Measurements from ENCODE around the gene PEX3. TPM values are rescaled to one million over a fixed set of nuclear protein-coding genes. Genes with fewer than 3 reads are reported as not detected.

Gene PEX3
- total RNA-seq, 5 donors from 2014 or later (not counting 1 experiment from before 2014, with no cell fraction given) = 12.2 to 19.9 (median 16.9) TPM

DNA sequence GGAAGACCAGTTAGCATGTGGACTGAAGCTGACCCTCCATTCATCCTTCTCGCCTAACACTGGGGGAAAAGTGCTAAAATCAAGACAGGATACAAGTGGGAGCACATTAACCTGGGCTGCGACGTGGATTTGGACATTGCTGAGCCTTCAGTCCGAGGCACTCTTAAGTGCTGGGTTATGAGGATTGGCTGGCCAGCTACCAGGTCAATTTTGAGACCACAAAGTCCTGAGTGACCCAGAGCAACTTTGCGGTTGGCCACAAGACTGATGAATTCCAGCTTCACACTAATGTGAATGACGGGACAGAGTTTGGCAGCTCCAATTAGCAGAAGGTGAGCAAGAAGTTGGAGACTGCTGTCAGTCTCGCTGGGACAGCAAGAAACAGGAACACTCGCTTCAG is 40.2 kb downstream of the PEX3 start:
- POLR2A ChIA-PET = no interaction called here
- H3K27me3 Mint-ChIP-seq = no peaks in the 10 kb centered on the region

GRCh38 chr6:143496974-143497373 is 46.4 kb downstream of the PEX3 start:
- DNase-seq (no peak), ATAC-seq (replicated peaks in 1 of 4) (no peak)
- H3K4me1 ChIP-seq (ENCODE audit: control insufficient read depth in 1 of 2, extremely low read depth in 1 of 2, insufficient read depth in 2 of 2, low read length in 2 of 2) = peaks cover 7 to 13% of the 10 kb centered on the region in 2 experiments
- H3K4me3 ChIP-seq (ENCODE audit: control insufficient read depth in 1 of 2, extremely low read depth in 1 of 2, low read length in 1 of 2) = no peak overlapping the region
- no peak overlapping the region for H3K4me3 Mint-ChIP-seq
- peaks cover 16 to 20% (median 16%) of the 10 kb centered on the region in 3 donors for H3K4me1 Mint-ChIP-seq
- ChIA-PET POLR2A (interaction anchor here in 1 of 2 donors (0.5 kb wide), 1 partner anchor 1963 kb away, joined by 8 read pairs; no protein-coding TSS in a partner anchor), CTCF (interaction anchor here (0.6 to 2.0 kb wide), 2 partner anchors 16 to 33 kb away, joined by 4 to 6 read pairs; no protein-coding TSS in a partner anchor)
- H3K36me3 Mint-ChIP-seq = peaks cover 32% of the 10 kb centered on the region
- H3K27ac ChIP-seq (ENCODE audit: low read length) = no peak overlapping the region
- H3K27me3 ChIP-seq (replicated peaks in 1 of 2; ENCODE audit: control insufficient read depth in 2 of 2, extremely low read depth in 1 of 2, insufficient read depth in 2 of 2, low read length in 1 of 2) = no peaks in the 10 kb centered on the region
- H3K27me3 Mint-ChIP-seq = no peaks in the 10 kb centered on the region
- no CpG with 5 or more reads among the region's 1 CpG for WGBS (ENCODE audit: insufficient coverage)
- H3K9me3 Mint-ChIP-seq = no peaks in the 10 kb centered on the region
- H3K27ac Mint-ChIP-seq = no peak overlapping the region
- no peaks in the 10 kb centered on the region for H3K36me3 ChIP-seq (ENCODE audit: control insufficient read depth in 2 of 2, extremely low read depth in 1 of 2, insufficient read depth in 1 of 2, low read length in 1 of 2)
- H3K9me3 ChIP-seq = no peaks in the 10 kb centered on the region

More for the DNA sequence above, 40.2 kb downstream of the PEX3 start:
- ATAC-seq (replicated peaks in 1 of 4) (no peak), DNase-seq (no peak)
- no peaks in the 10 kb centered on the region for H3K4me1 ChIP-seq (ENCODE audit: control insufficient read depth in 1 of 2, extremely low read depth in 1 of 2, insufficient read depth in 2 of 2, low read length in 2 of 2)
- 98% methylated on average over 6 of the region's 8 CpGs for WGBS (ENCODE audit: insufficient coverage)
- H3K9me3 Mint-ChIP-seq = no peaks in the 10 kb centered on the region
- H3K4me3 ChIP-seq (ENCODE audit: control insufficient read depth in 1 of 2, extremely low read depth in 1 of 2, low read length in 1 of 2) = no peak overlapping the region
- no peak overlapping the region for H3K4me3 Mint-ChIP-seq
- peaks cover 2 to 6% of the 10 kb centered on the region in 2 donors for H3K36me3 ChIP-seq (ENCODE audit: control insufficient read depth in 2 of 2, extremely low read depth in 1 of 2, insufficient read depth in 1 of 2, low read length in 1 of 2)
- no peak overlapping the region for H3K27ac ChIP-seq (ENCODE audit: low read length)
- CTCF ChIA-PET = no interaction called here
- H3K4me1 Mint-ChIP-seq = no peaks in the 10 kb centered on the region
- H3K27me3 ChIP-seq (replicated peaks in 1 of 2; ENCODE audit: control insufficient read depth in 2 of 2, extremely low read depth in 1 of 2, insufficient read depth in 2 of 2, low read length in 1 of 2) = no peaks in the 10 kb centered on the region
- H3K9me3 ChIP-seq = no peaks in the 10 kb centered on the region
- H3K27ac Mint-ChIP-seq = no peak overlapping the region
- peaks cover 30% of the 10 kb centered on the region for H3K36me3 Mint-ChIP-seq

GRCh38 chr6:143498428-143498827 is 47.8 kb downstream of the PEX3 start:
- H3K27me3 ChIP-seq (replicated peaks in 1 of 2; ENCODE audit: control insufficient read depth in 2 of 2, extremely low read depth in 1 of 2, insufficient read depth in 2 of 2, low read length in 1 of 2) = no peaks in the 10 kb centered on the region
- DNase-seq = peak in 15 of 35 experiments; percentile 1 to 40 (median 26)
- no peaks in the 10 kb centered on the region for H3K36me3 ChIP-seq (ENCODE audit: control insufficient read depth in 2 of 2, extremely low read depth in 1 of 2, insufficient read depth in 1 of 2, low read length in 1 of 2)
- H3K4me1 ChIP-seq (ENCODE audit: control insufficient read depth in 1 of 2, extremely low read depth in 1 of 2, insufficient read depth in 2 of 2, low read length in 2 of 2) = peaks cover 7 to 13% of the 10 kb centered on the region in 2 experiments
- WGBS (ENCODE audit: insufficient coverage) = 56% methylated on average over 3 of the region's 4 CpGs
- peak overlapping the region; percentile 55 to 80 for H3K27ac Mint-ChIP-seq
- H3K4me3 ChIP-seq (ENCODE audit: control insufficient read depth in 1 of 2, extremely low read depth in 1 of 2, low read length in 1 of 2) = no peak overlapping the region
- no peaks in the 10 kb centered on the region for H3K9me3 ChIP-seq
- peaks cover 27% of the 10 kb centered on the region for H3K36me3 Mint-ChIP-seq
- peak; percentile 79 to 89 (median 83) for ATAC-seq (replicated peaks in 1 of 4)
- H3K27ac ChIP-seq (ENCODE audit: low read length) = no peak overlapping the region
- no peaks in the 10 kb centered on the region for H3K9me3 Mint-ChIP-seq
- no peaks in the 10 kb centered on the region for H3K27me3 Mint-ChIP-seq
- ChIA-PET POLR2A (interaction anchor here in 1 of 2 donors (0.6 kb wide), 1 partner anchor 1056 kb away, joined by 4 read pairs; no protein-coding TSS in a partner anchor), CTCF (interaction anchor here in 1 of 2 donors (0.7 to 2.0 kb wide), 2 partner anchors 15 to 905 kb away, joined by 3 to 6 read pairs; no protein-coding TSS in a partner anchor)
- H3K4me1 Mint-ChIP-seq = peaks cover 16 to 20% (median 16%) of the 10 kb centered on the region in 3 donors
- peak overlapping the region in 1 of 3 donors; percentile 8 for H3K4me3 Mint-ChIP-seq

GRCh38 chr6:143501851-143502250 is 51.2 kb downstream of the PEX3 start:
- H3K27me3 ChIP-seq (replicated peaks in 1 of 2; ENCODE audit: control insufficient read depth in 2 of 2, extremely low read depth in 1 of 2, insufficient read depth in 2 of 2, low read length in 1 of 2) = no peaks in the 10 kb centered on the region
- peaks cover 0 to 5% of the 10 kb centered on the region in 2 donors for H3K36me3 ChIP-seq (ENCODE audit: control insufficient read depth in 2 of 2, extremely low read depth in 1 of 2, insufficient read depth in 1 of 2, low read length in 1 of 2)
- Mint-ChIP-seq H3K4me1 (peaks cover 16 to 20% (median 18%) of the 10 kb centered on the region in 3 donors), H3K27ac (no peak overlapping the region), H3K4me3 (no peak overlapping the region), H3K9me3 (no peaks in the 10 kb centered on the region), H3K27me3 (no peaks in the 10 kb centered on the region), H3K36me3 (peaks cover 34% of the 10 kb centered on the region)
- no peak overlapping the region for H3K4me3 ChIP-seq (ENCODE audit: control insufficient read depth in 1 of 2, extremely low read depth in 1 of 2, low read length in 1 of 2)
- H3K4me1 ChIP-seq (ENCODE audit: control insufficient read depth in 1 of 2, extremely low read depth in 1 of 2, insufficient read depth in 2 of 2, low read length in 2 of 2) = peaks cover 7 to 13% of the 10 kb centered on the region in 2 experiments
- ChIA-PET CTCF (interaction anchor here in 1 of 2 donors (1.4 kb wide), 1 partner anchor 12 kb away, joined by 3 read pairs; no protein-coding TSS in a partner anchor), POLR2A (no interaction called here)
- DNase-seq (no peak), ATAC-seq (replicated peaks in 1 of 4) (no peak)
- H3K27ac ChIP-seq (ENCODE audit: low read length) = no peak overlapping the region
- 100% methylated on average over 1 of the region's 2 CpGs for WGBS (ENCODE audit: insufficient coverage)
- no peaks in the 10 kb centered on the region for H3K9me3 ChIP-seq

- H3K4me1 ChIP-seq (ENCODE audit: control insufficient read depth in 1 of 2, extremely low read depth in 1 of 2, insufficient read depth in 2 of 2, low read length in 2 of 2) = no peaks in the 10 kb centered on the region
- Mint-ChIP-seq H3K4me1 (peaks cover under 1 to 7% (median 4%) of the 10 kb centered on the region in 3 donors), H3K4me3 (no peak overlapping the region), H3K36me3 (peaks cover 28% of the 10 kb centered on the region), H3K27ac (no peak overlapping the region), H3K9me3 (no peaks in the 10 kb centered on the region), H3K27me3 (no peaks in the 10 kb centered on the region)
- H3K27ac ChIP-seq (ENCODE audit: low read length) = no peak overlapping the region
- ChIA-PET POLR2A (no interaction called here), CTCF (interaction anchor here in 1 of 2 donors (0.5 kb wide), 1 partner anchor 11 kb away, joined by 3 read pairs; no protein-coding TSS in a partner anchor)
- no peaks in the 10 kb centered on the region for H3K9me3 ChIP-seq
- DNase-seq = no peak
- no peak for ATAC-seq (replicated peaks in 1 of 4)
- 100% methylated on average over 1 of the region's 1 CpG for WGBS (ENCODE audit: insufficient coverage)
- H3K4me3 ChIP-seq (ENCODE audit: control insufficient read depth in 1 of 2, extremely low read depth in 1 of 2, low read length in 1 of 2) = no peak overlapping the region
- peaks cover 0 to 7% of the 10 kb centered on the region in 2 donors for H3K36me3 ChIP-seq (ENCODE audit: control insufficient read depth in 2 of 2, extremely low read depth in 1 of 2, insufficient read depth in 1 of 2, low read length in 1 of 2)
- no peaks in the 10 kb centered on the region for H3K27me3 ChIP-seq (replicated peaks in 1 of 2; ENCODE audit: control insufficient read depth in 2 of 2, extremely low read depth in 1 of 2, insufficient read depth in 2 of 2, low read length in 1 of 2)
Observed at GRCh38 chr6:143504369-143504768, 53.8 kb downstream of the PEX3 start.

DNA sequence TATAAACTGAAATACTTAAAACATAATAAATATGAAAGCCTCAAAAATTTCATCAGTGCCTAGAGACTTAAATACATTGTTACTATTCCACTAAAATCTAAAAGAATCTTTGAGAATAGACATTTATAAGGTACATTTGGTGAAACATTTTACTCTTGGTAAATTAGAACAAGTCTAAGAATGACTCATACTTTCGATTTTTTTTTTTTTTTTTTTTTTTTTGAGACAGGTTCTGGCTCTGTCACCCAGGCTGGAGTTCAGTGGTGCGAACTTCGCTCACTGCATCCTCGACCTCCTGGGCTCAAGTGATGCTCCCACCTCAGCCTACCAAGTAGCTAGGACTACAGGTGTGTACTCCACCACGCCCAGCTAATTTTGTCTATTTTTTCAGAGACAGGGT is 54.5 kb downstream of the PEX3 start:
- 69% methylated on average over 3 of the region's 5 CpGs for WGBS (ENCODE audit: insufficient coverage)
- Mint-ChIP-seq H3K36me3 (peaks cover 20% of the 10 kb centered on the region), H3K4me3 (no peak overlapping the region), H3K27me3 (no peaks in the 10 kb centered on the region), H3K9me3 (no peaks in the 10 kb centered on the region), H3K27ac (no peak overlapping the region), H3K4me1 (peaks cover 0 to 12% (median 4%) of the 10 kb centered on the region in 3 donors)
- Histone ChIP-seq H3K4me1 (ENCODE audit: control insufficient read depth in 1 of 2, extremely low read depth in 1 of 2, insufficient read depth in 2 of 2, low read length in 2 of 2) (no peaks in the 10 kb centered on the region), H3K27me3 (replicated peaks in 1 of 2; ENCODE audit: control insufficient read depth in 2 of 2, extremely low read depth in 1 of 2, insufficient read depth in 2 of 2, low read length in 1 of 2) (no peaks in the 10 kb centered on the region), H3K4me3 (ENCODE audit: control insufficient read depth in 1 of 2, extremely low read depth in 1 of 2, low read length in 1 of 2) (no peak overlapping the region), H3K36me3 (ENCODE audit: control insufficient read depth in 2 of 2, extremely low read depth in 1 of 2, insufficient read depth in 1 of 2, low read length in 1 of 2) (peaks cover 0 to 7% of the 10 kb centered on the region in 2 donors), H3K27ac (ENCODE audit: low read length) (no peak overlapping the region), H3K9me3 (no peaks in the 10 kb centered on the region)
- DNase-seq (no peak), ATAC-seq (replicated peaks in 1 of 4) (no peak)
- POLR2A ChIA-PET = interaction anchor here (0.6 to 0.7 kb wide), 3 partner anchors 21 to 630 kb away, joined by 3 to 12 read pairs (median 3); no protein-coding TSS in a partner anchor
- CTCF ChIA-PET = no interaction called here

All from T-cell (primary cell).